Metanephros (tissue), 1 donor: Measurements from ENCODE around the gene AADACL2. TPM values are rescaled to one million over a fixed set of nuclear protein-coding genes. Genes with fewer than 3 reads are reported as not detected.

Source experiments
- total RNA-seq: library from RNA; depleted of rRNA; stranded (reverse); fragments of >200 nt; gene quantifications from one replicate; pipeline ENCODE4 v1.2.3, GENCODE V29; 2014

The AADACL2 gene, protein sequence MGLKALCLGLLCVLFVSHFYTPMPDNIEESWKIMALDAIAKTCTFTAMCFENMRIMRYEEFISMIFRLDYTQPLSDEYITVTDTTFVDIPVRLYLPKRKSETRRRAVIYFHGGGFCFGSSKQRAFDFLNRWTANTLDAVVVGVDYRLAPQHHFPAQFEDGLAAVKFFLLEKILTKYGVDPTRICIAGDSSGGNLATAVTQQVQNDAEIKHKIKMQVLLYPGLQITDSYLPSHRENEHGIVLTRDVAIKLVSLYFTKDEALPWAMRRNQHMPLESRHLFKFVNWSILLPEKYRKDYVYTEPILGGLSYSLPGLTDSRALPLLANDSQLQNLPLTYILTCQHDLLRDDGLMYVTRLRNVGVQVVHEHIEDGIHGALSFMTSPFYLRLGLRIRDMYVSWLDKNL
- total RNA-seq, result not detected

GRCh38 chr3:151733613-151734012, at the start of gene AADACL2:
TSS of gene AADACL2 (plus strand) at chr3:151733927. CDS start at chr3:151734036, 109 bp downstream.

Other genes starting within 250 kb of the AADACL2 start
- 0.12 TPM for gene AADAC, start 80.2 kb downstream of the AADACL2 start, total RNA-seq
- 7.9 TPM for gene SUCNR1, start 139.7 kb downstream of the AADACL2 start, total RNA-seq